ENCODE results near the gene BUD23.
A peak's percentile ranks its signal among the peaks of the same experiment; 100 is the strongest.
"Not testable (repeated sequence)": the region's sequence is repeated elsewhere in the genome, so short reads cannot be mapped to it uniquely, and the experiment has no call there.

BUD23 gene

DNA sequence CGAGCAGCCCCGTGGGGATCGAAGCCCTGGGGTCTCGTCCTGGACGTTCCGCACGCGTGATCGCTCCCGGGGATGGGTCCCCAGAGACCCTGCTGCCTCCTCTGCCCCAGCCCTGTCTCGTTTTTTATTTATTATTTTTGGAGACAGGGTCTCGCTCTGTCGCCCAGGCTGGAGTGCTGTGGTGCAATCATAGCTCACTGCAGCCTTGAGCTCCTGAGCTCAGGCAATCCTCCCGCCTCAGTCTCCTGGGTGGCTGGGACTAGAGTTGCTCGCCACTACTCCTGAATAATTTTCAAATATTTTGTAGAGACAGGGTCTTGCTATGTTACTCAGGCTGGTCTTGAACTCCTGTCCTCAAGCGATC, 36.4 kb downstream of the BUD23 start:
- Mint-ChIP-seq H3K4me3 (peak overlapping the region; percentile 86), H3K27ac (ENCODE audit: low read depth) (peak overlapping the region; percentile 56), H3K9me3 (no peaks in the 10 kb centered on the region), H3K4me1 (peaks cover 25% of the 10 kb centered on the region), H3K27me3 (no peaks in the 10 kb centered on the region), H3K36me3 (ENCODE audit: insufficient read depth) (peaks cover 8% of the 10 kb centered on the region)
- no peak for ATAC-seq (replicated peaks; ENCODE audit: extremely low read depth, poor library complexity, severe bottlenecking)
- DNase-seq (ENCODE audit: low spot score in 2 of 2), result no peak

DNA sequence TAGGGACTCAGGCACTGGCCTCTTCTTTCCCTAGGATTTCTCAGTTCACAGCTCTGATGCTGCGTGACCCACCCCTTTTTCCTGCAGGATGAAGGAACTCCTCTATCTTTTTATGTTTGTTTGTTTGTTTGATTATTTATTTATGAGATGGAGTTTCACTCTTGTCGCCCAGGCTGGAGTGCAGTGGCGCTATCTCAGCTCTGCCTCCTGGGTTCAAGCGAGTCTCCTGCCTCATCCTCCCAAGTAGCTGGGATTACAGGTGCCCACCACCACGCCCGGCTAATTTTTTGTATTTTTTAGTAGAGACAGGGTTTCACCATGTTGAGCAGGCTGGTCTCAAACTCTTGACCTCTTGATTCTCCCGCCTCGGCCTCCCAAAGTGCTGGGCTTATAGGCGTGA, 37.0 kb downstream of the BUD23 start:
- peaks cover 25% of the 10 kb centered on the region for H3K4me1 Mint-ChIP-seq
- ATAC-seq (replicated peaks; ENCODE audit: extremely low read depth, poor library complexity, severe bottlenecking); H3K27me3 Mint-ChIP-seq; H3K9me3 Mint-ChIP-seq; H3K36me3 Mint-ChIP-seq (ENCODE audit: insufficient read depth); DNase-seq (ENCODE audit: low spot score in 2 of 2): not testable (repeated sequence)
- peak overlapping the region; percentile 86 for H3K4me3 Mint-ChIP-seq
- peak overlapping the region; percentile 56 for H3K27ac Mint-ChIP-seq (ENCODE audit: low read depth)

DNA sequence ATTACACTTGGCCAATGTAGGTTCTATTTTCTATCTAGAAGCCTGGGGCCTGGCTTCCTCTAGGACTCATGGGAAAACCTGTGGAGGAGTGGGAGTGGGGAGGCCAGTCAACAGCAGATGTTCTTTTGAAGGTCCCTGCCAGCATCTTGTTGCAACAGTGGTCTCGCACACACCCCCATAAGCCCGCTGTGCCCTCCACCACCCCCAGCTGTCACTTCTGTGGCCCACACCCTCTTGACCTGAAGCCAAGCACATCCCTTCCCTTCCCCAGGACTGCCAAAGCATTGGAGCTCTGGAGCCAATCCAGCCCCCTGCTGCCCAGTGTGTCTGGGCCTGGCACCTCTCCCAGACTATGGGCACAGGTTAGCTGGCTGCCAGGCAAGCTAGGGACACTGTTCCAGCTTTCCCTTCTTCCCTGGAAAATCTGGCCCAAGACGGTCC, 38.0 kb downstream of the BUD23 start:
- Mint-ChIP-seq H3K36me3 (ENCODE audit: insufficient read depth) (peaks cover 7% of the 10 kb centered on the region), H3K27me3 (no peaks in the 10 kb centered on the region), H3K9me3 (no peaks in the 10 kb centered on the region), H3K4me1 (peaks cover 25% of the 10 kb centered on the region), H3K4me3 (peak overlapping the region; percentile 86), H3K27ac (ENCODE audit: low read depth) (no peak overlapping the region)
- ATAC-seq (replicated peaks; ENCODE audit: extremely low read depth, poor library complexity, severe bottlenecking), result no peak
- DNase-seq (ENCODE audit: low spot score in 2 of 2), result no peak

DNA sequence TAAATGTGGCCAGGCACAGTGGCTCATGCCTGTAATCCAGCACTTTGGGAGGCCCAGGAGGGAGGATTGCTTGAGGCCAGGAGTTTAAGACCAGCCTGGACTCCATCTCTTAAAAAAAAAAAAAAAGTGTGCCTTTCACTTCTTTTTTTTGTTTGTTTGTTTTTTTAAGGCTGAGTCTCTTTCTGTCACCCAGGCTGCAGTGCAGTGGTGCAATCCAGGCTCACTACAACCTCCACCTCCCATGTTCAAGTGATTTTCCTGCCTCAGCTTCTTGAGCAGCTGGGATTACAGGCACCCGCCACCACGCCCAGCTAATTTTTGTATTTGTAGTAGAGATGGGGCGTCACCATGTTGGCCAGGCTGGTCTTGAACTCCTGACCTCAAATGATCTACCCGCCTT, 38.8 kb downstream of the BUD23 start:
- not testable (repeated sequence) for H3K27me3 Mint-ChIP-seq; H3K27ac Mint-ChIP-seq (ENCODE audit: low read depth); H3K4me3 Mint-ChIP-seq; DNase-seq (ENCODE audit: low spot score in 2 of 2); H3K9me3 Mint-ChIP-seq; H3K36me3 Mint-ChIP-seq (ENCODE audit: insufficient read depth); ATAC-seq (replicated peaks; ENCODE audit: extremely low read depth, poor library complexity, severe bottlenecking)
- H3K4me1 Mint-ChIP-seq, result peaks cover 20% of the 10 kb centered on the region

DNA sequence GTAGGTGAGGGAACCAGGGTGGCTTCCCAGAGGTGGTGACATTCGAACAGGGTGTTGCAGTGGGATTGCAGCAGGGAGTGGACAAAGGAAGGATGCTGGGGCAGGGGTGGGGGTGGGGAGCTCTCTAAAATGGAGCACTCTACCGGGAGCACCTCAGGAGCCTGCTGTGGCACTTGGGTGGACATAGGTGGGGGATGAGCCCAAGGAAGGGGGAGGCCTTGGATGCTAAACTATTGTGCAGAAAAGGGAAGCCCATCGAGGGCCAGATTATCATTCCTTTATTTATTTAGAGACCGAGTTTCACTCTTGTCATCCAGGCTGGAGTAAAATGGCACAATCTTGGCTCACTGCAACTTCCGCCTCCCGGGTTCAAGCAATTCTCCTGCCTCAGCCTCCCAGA, 39.4 kb downstream of the BUD23 start:
- no peaks in the 10 kb centered on the region for H3K27me3 Mint-ChIP-seq
- H3K4me3 Mint-ChIP-seq, result no peak overlapping the region
- no peaks in the 10 kb centered on the region for H3K9me3 Mint-ChIP-seq
- no peak for DNase-seq (ENCODE audit: low spot score in 2 of 2)
- peaks cover 4% of the 10 kb centered on the region for H3K36me3 Mint-ChIP-seq (ENCODE audit: insufficient read depth)
- ATAC-seq (replicated peaks; ENCODE audit: extremely low read depth, poor library complexity, severe bottlenecking), result no peak
- no peak overlapping the region for H3K27ac Mint-ChIP-seq (ENCODE audit: low read depth)
- H3K4me1 Mint-ChIP-seq, result peaks cover 16% of the 10 kb centered on the region

DNA sequence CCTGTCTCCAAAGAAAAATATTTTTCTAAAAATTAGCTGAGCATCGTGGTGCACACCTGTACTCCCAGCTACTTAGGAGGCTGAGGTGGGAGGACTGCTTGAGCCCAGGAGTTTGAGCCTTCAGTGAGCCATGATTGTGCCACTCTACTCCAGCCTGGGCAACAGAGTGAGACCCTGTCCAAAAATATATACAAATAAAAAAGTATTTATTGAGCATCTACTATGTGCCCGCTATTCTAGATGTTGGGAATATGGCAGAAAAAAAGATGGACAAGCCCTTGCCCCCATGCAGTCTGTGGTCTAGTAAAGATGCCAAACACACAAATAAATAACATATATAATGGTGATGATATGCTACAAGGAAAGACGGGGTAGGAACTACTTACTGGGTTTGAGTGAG, 40.4 kb downstream of the BUD23 start:
- DNase-seq (ENCODE audit: low spot score in 2 of 2) (no peak), ATAC-seq (replicated peaks; ENCODE audit: extremely low read depth, poor library complexity, severe bottlenecking) (no peak)
- peaks cover 7% of the 10 kb centered on the region for H3K4me1 Mint-ChIP-seq
- peaks cover 10% of the 10 kb centered on the region for H3K27me3 Mint-ChIP-seq
- no peak overlapping the region for H3K4me3 Mint-ChIP-seq
- H3K36me3 Mint-ChIP-seq (ENCODE audit: insufficient read depth), result peaks cover 4% of the 10 kb centered on the region
- no peak overlapping the region for H3K27ac Mint-ChIP-seq (ENCODE audit: low read depth)
- H3K9me3 Mint-ChIP-seq, result no peaks in the 10 kb centered on the region

DNA sequence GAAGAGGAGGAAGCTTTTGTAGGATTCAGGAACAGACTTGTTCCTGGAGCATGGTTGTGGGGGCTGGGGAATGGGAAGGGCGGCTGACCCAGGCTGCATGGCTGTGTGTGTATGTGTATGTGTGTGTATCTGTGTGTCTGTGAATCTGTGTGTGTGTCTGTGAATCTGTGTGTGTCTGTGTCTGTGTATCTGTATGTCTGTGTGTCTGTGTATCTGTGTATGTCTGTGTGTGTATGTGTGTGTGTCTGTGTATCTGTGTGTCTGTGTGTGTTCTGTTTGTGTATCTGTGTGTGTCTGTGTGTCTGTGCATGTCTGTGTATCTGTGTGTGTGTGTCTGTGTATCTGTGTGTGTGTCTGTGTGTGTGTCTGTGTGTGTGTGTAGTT, 42.7 kb downstream of the BUD23 start:
- Mint-ChIP-seq H3K27ac (ENCODE audit: low read depth) (no peak overlapping the region), H3K4me3 (no peak overlapping the region), H3K4me1 (no peaks in the 10 kb centered on the region), H3K9me3 (no peaks in the 10 kb centered on the region), H3K36me3 (ENCODE audit: insufficient read depth) (no peaks in the 10 kb centered on the region), H3K27me3 (peaks cover 12% of the 10 kb centered on the region)
- DNase-seq (ENCODE audit: low spot score in 2 of 2) (no peak), ATAC-seq (replicated peaks; ENCODE audit: extremely low read depth, poor library complexity, severe bottlenecking) (peak; percentile 17)

DNA sequence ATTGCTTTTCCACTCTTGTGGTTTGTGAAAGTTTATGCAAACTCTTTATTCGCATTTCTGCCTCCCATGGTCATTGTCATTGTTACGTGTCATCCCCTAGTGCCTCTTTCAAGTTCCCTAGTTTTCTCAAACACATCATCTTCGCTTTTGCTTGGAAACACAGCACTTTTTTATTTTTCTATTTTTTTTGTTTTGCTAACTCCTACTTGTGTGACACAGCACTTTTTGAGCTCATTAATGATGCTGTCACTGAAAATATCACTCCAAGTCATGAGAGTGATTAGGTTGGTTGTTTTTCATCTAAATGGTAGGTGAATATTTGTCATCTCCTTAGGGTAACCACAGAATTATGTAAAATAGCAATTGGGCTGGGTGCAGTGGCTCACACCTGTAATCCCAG, 44.6 kb downstream of the BUD23 start:
- no peak overlapping the region for H3K4me3 Mint-ChIP-seq

DNA sequence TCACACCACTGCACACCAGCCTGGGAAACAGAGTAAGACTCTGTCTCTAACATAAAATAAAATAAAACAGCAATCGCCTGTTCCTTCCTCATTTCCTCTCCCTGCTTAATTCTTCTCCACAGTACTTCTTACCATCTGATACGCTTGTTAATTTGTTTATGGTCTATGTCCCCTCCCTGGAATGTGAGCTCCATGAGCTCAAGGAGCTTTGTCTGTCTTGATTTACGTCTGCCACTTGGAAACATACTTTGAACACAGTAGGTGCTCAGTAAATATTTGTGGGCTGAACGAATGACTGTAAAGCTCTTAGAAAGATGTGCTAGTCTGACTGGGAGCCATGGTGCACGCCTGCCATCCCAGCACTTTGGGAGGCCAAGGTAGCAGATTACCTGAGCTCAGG, 45.2 kb downstream of the BUD23 start:
- peaks cover 12% of the 10 kb centered on the region for H3K27me3 Mint-ChIP-seq
- no peak for ATAC-seq (replicated peaks; ENCODE audit: extremely low read depth, poor library complexity, severe bottlenecking)
- peaks cover 2% of the 10 kb centered on the region for H3K36me3 Mint-ChIP-seq (ENCODE audit: insufficient read depth)
- no peaks in the 10 kb centered on the region for H3K9me3 Mint-ChIP-seq
- H3K27ac Mint-ChIP-seq (ENCODE audit: low read depth), result no peak overlapping the region
- DNase-seq (ENCODE audit: low spot score in 2 of 2), result no peak
- no peaks in the 10 kb centered on the region for H3K4me1 Mint-ChIP-seq
- H3K4me3 Mint-ChIP-seq, result no peak overlapping the region

More for the DNA sequence above, 44.6 kb downstream of the BUD23 start:
- H3K27me3 Mint-ChIP-seq, result peaks cover 12% of the 10 kb centered on the region
- no peaks in the 10 kb centered on the region for H3K9me3 Mint-ChIP-seq
- no peaks in the 10 kb centered on the region for H3K4me1 Mint-ChIP-seq
- no peak overlapping the region for H3K27ac Mint-ChIP-seq (ENCODE audit: low read depth)
- no peak for ATAC-seq (replicated peaks; ENCODE audit: extremely low read depth, poor library complexity, severe bottlenecking)
- no peak for DNase-seq (ENCODE audit: low spot score in 2 of 2)
- peaks cover 2% of the 10 kb centered on the region for H3K36me3 Mint-ChIP-seq (ENCODE audit: insufficient read depth)

DNA sequence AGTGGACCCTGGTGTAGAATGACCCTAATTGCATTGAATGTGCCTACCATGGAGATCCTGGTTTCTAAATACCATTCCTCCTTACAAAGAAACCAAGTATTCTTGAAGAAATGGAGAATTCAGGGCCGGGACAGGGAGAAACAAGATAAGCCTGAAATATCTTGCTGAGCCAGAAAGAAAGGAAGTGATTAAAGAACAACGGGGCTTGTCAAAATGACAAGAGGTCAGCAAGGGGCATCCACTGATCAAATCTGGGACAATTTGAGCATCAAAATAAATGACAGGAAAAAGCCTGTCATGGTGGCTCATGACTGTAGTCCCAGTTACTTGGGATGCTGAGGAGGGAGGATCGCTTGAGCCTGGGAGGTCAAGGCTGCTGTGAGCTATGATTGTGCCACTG, 47.1 kb downstream of the BUD23 start:
- no peak overlapping the region for H3K27ac Mint-ChIP-seq (ENCODE audit: low read depth)
- DNase-seq (ENCODE audit: low spot score in 2 of 2), result no peak
- ATAC-seq (replicated peaks; ENCODE audit: extremely low read depth, poor library complexity, severe bottlenecking), result no peak
- peaks cover 4% of the 10 kb centered on the region for H3K36me3 Mint-ChIP-seq (ENCODE audit: insufficient read depth)
- no peak overlapping the region for H3K4me3 Mint-ChIP-seq
- H3K9me3 Mint-ChIP-seq, result no peaks in the 10 kb centered on the region
- H3K4me1 Mint-ChIP-seq, result peaks cover 6% of the 10 kb centered on the region
- peaks cover 12% of the 10 kb centered on the region for H3K27me3 Mint-ChIP-seq

DNA sequence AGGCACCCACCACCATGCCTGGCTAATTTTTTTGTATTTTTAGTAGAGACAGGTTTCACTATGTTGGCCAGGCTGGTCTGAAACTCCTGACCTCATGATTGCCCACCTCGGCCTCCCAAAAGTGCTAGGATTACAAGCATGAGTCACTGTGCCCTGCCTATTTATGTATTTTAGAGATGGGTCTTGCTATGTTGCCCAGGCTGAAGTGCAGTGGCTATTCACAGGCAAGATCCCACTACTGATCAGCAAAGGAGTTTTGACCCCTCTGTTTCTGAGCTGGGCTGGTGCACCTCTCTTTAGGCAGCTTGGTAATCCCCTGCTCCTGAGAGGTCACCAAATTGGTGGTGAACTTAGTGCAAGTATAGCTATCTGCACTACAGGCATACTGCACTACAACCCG, 49.0 kb downstream of the BUD23 start:
- peaks cover 6% of the 10 kb centered on the region for H3K36me3 Mint-ChIP-seq (ENCODE audit: insufficient read depth)
- H3K4me1 Mint-ChIP-seq, result peaks cover 6% of the 10 kb centered on the region
- H3K4me3 Mint-ChIP-seq, result no peak overlapping the region
- H3K9me3 Mint-ChIP-seq, result no peaks in the 10 kb centered on the region
- H3K27ac Mint-ChIP-seq (ENCODE audit: low read depth), result no peak overlapping the region
- DNase-seq (ENCODE audit: low spot score in 2 of 2) (no peak), ATAC-seq (replicated peaks; ENCODE audit: extremely low read depth, poor library complexity, severe bottlenecking) (no peak)
- peaks cover 12% of the 10 kb centered on the region for H3K27me3 Mint-ChIP-seq

DNA sequence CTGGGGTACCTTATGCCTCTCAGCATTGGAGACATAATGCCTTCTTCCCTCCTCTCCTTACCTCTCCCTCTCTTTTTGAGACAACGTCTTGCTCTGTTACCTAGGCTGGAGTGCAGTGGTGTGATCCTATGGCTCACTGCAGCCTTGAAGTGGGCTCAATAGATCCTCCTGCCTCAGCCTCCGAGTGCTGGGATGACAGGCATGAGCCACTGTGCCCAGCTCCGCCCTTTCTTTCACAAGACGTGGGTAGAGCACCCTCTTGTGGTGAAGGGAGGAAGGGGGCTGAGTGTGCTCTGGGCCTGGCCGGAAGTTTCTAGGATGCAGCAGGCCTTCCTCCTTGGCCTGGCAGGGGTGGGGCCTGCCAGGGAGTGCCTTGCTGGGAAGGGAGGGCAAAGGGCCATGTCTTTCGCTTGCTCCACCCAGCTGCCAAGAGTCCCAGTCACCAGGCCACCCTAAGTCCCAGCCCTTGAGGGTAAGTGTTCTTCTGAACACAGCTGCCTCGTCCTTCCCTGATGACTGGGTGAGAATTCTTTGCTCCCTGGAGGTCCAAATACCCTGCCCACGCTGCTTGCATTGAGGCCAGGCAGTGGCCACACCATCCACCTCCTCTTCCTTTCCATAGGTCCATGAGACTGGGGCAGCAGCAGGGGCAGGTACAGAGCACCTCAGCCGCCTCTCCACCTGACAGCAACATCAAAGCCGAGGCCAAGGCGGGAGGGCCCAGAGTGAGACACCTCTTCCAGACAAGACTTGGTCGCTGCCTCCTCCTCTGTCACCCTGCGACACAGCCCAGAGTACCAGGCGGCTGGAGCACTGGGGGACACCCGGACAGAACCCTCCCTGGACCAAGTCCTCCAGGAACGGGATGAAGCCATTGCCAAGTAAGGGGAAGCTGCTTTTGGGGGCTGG, 51.5 kb downstream of the BUD23 start:
- peaks cover 13% of the 10 kb centered on the region for H3K36me3 Mint-ChIP-seq (ENCODE audit: insufficient read depth)
- no peaks in the 10 kb centered on the region for H3K27me3 Mint-ChIP-seq
- peaks cover 20% of the 10 kb centered on the region for H3K4me1 Mint-ChIP-seq
- DNase-seq (ENCODE audit: low spot score in 2 of 2), result peak; percentile 61 to 68
- no peaks in the 10 kb centered on the region for H3K9me3 Mint-ChIP-seq
- no peak overlapping the region for H3K4me3 Mint-ChIP-seq
- peak; percentile 38 for ATAC-seq (replicated peaks; ENCODE audit: extremely low read depth, poor library complexity, severe bottlenecking)
- peak overlapping the region; percentile 7 for H3K27ac Mint-ChIP-seq (ENCODE audit: low read depth)

DNA sequence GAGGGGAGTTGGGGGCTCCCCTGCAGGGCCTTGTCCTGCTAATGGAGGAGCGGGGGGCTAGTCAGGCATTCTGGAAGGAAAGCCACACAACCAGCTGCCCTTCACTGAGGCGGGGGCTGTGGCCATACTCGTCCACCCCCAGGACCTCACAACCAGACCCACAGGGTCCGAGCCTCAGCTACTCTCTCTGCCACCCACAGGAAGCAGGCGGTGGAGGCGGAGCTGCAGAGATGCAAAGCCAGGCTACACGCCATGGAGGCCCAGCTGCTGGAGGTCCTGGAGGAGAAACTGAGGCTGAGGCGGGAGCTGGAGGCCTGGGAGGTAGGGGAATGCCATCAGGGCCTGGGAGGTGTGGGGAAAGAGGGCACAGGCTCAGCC, 52.1 kb downstream of the BUD23 start:
- ATAC-seq (replicated peaks; ENCODE audit: extremely low read depth, poor library complexity, severe bottlenecking) (no peak), DNase-seq (ENCODE audit: low spot score in 2 of 2) (no peak)
- Mint-ChIP-seq H3K9me3 (no peaks in the 10 kb centered on the region), H3K4me1 (peaks cover 20% of the 10 kb centered on the region), H3K27me3 (no peaks in the 10 kb centered on the region), H3K27ac (ENCODE audit: low read depth) (no peak overlapping the region), H3K4me3 (no peak overlapping the region), H3K36me3 (ENCODE audit: insufficient read depth) (peaks cover 13% of the 10 kb centered on the region)
